HEK293 (cell line): ENCODE measurements around the gene AGAP1.

Experiments used
- CTCF ChIA-PET: fragments of 350-600 bp; formaldehyde crosslinking; extraction: SDS; loops from one replicate; lab custom pipeline; 2021; ENCODE audit warnings: antibody characterized with exemption; lab: Yijun Ruan, JAX
- POLR2A ChIA-PET: fragments of 300-600 bp; formaldehyde crosslinking; extraction: SDS; loops from one replicate; lab custom pipeline; 2020; ENCODE audit warnings: antibody characterized with exemption, inconsistent platforms; lab: Yijun Ruan, JAX
- H3K27ac ChIP-seq: fragments of 200-500 bp; sonication (Bioruptor generic); 2 replicates; pipeline ENCODE4 v1.5.1; 2014; ENCODE audit warnings: low read depth, low read length, control low read depth, inconsistent platforms; ENCODE audit errors: extremely low read depth
- H3K36me3 ChIP-seq, 2 experiments: fragments of 200-500 bp in 1 of 2; sonication (Bioruptor generic) in 1 of 2; 1 replicate in 1 of 2; 2 replicates in 1 of 2; pipeline ENCODE4 v1.5.1; 2014 to 2017; ENCODE audit warnings: inconsistent platforms in 2 of 2, low read length in 2 of 2; ENCODE audit not compliant: control insufficient read depth in 2 of 2, insufficient read depth in 1 of 2
- H3K4me1 ChIP-seq: fragments of 200-500 bp; sonication (Bioruptor generic); 2 replicates; pipeline ENCODE4 v1.5.1; 2014; ENCODE audit warnings: mild to moderate bottlenecking, low read length, inconsistent platforms; ENCODE audit not compliant: control insufficient read depth, insufficient read depth
- H3K4me3 ChIP-seq: 2 replicates; pipeline ENCODE4 v1.5.1; 2011; ENCODE audit warnings: low read depth, mild to moderate bottlenecking, control low read depth, low read length, moderate library complexity
- H3K9me3 ChIP-seq: fragments of 200-500 bp; sonication (Bioruptor generic); 2 replicates; pipeline ENCODE4 v1.5.1; 2014; ENCODE audit warnings: low read depth, low read length, inconsistent platforms; ENCODE audit not compliant: control insufficient read depth, insufficient read depth
- KLF10 ChIP-seq: fragments of 450-650 bp; IDR thresholded peaks from 2 replicates; pipeline ENCODE4 v1.5.1; 2018; ENCODE audit warnings: missing biosample characterization, mild to moderate bottlenecking, missing genetic modification characterization
- MEIS1 ChIP-seq: sonication (generic); formaldehyde crosslinking; IDR thresholded peaks from 2 replicates; pipeline ENCODE4 v1.8.1; 2022; ENCODE audit warnings: missing genetic modification reagents, mild to moderate bottlenecking, borderline replicate concordance
- PRDM1 ChIP-seq: fragments of 450-650 bp; formaldehyde crosslinking; IDR thresholded peaks from 2 replicates; pipeline ENCODE4; 2016; ENCODE audit warnings: missing biosample characterization, missing genetic modification characterization
- SALL2 ChIP-seq: fragments of 450-650 bp; formaldehyde crosslinking; IDR thresholded peaks from 2 replicates; pipeline ENCODE4 v1.5.0; 2017; ENCODE audit warnings: missing biosample characterization, mild to moderate bottlenecking, missing genetic modification characterization, borderline replicate concordance
- SCRT1 ChIP-seq: fragments of 450-650 bp; formaldehyde crosslinking; IDR thresholded peaks from 2 replicates; pipeline ENCODE4 v1.5.1; 2016; ENCODE audit warnings: missing biosample characterization, missing genetic modification characterization, borderline replicate concordance
- SCRT2 ChIP-seq: fragments of 450-650 bp; formaldehyde crosslinking; IDR thresholded peaks from 2 replicates; pipeline ENCODE4 v1.5.1; 2016; ENCODE audit warnings: missing biosample characterization, missing genetic modification characterization
- WT1 ChIP-seq: fragments of 450-650 bp; formaldehyde crosslinking; IDR thresholded peaks from 2 replicates; pipeline ENCODE4 v1.5.1; 2016; ENCODE audit warnings: missing biosample characterization, missing genetic modification characterization
- ZBTB17 ChIP-seq: fragments of 450-650 bp; formaldehyde crosslinking; IDR thresholded peaks from 2 replicates; pipeline ENCODE4 v1.5.1; 2016; ENCODE audit warnings: missing biosample characterization, missing genetic modification characterization
- ZBTB48 ChIP-seq: fragments of 450-650 bp; formaldehyde crosslinking; IDR thresholded peaks from 2 replicates; pipeline ENCODE4 v1.5.1; 2016; ENCODE audit warnings: missing biosample characterization, missing genetic modification characterization
- ZNF114 ChIP-seq: fragments of 450-650 bp; formaldehyde crosslinking; IDR thresholded peaks from 2 replicates; pipeline ENCODE4 v1.5.0; 2017; ENCODE audit warnings: missing biosample characterization, missing genetic modification characterization
- ZNF140 ChIP-seq: fragments of 450-650 bp; formaldehyde crosslinking; IDR thresholded peaks from 2 replicates; pipeline ENCODE4 v1.5.1; 2016; ENCODE audit warnings: missing biosample characterization, missing genetic modification characterization
- ZNF248 ChIP-seq: fragments of 450-650 bp; formaldehyde crosslinking; IDR thresholded peaks from 2 replicates; pipeline ENCODE4 v1.5.1; 2017; ENCODE audit warnings: missing biosample characterization, missing genetic modification characterization
- ZNF510 ChIP-seq: fragments of 450-650 bp; formaldehyde crosslinking; IDR thresholded peaks from 2 replicates; pipeline ENCODE4 v1.5.1; 2018; ENCODE audit warnings: mild to moderate bottlenecking, missing genetic modification characterization, missing biosample characterization; ENCODE audit not compliant: insufficient replicate concordance
- ZNF558 ChIP-seq: fragments of 450-650 bp; formaldehyde crosslinking; IDR thresholded peaks from 2 replicates; pipeline ENCODE4 v1.5.1; 2016; ENCODE audit warnings: missing biosample characterization, missing genetic modification characterization
- ZNF664 ChIP-seq: fragments of 450-650 bp; formaldehyde crosslinking; IDR thresholded peaks from 2 replicates; pipeline ENCODE4 v1.5.1; 2016; ENCODE audit warnings: missing biosample characterization, missing genetic modification characterization
- ZNF791 ChIP-seq: fragments of 450-650 bp; formaldehyde crosslinking; IDR thresholded peaks from 2 replicates; pipeline ENCODE4 v1.5.1; 2016; ENCODE audit warnings: missing biosample characterization, missing genetic modification characterization
- ZNF837 ChIP-seq: fragments of 450-650 bp; formaldehyde crosslinking; IDR thresholded peaks from 2 replicates; pipeline ENCODE4 v1.5.1; 2016; ENCODE audit warnings: missing biosample characterization, missing genetic modification characterization
- ZNF843 ChIP-seq: fragments of 450-650 bp; formaldehyde crosslinking; IDR thresholded peaks from 2 replicates; pipeline ENCODE4 v1.5.1; 2016; ENCODE audit warnings: missing biosample characterization, missing genetic modification characterization
- TF ChIP-seq, protein P1 (sequence below): fragments of 450-650 bp; formaldehyde crosslinking; IDR thresholded peaks from 2 replicates; pipeline ENCODE4 v1.5.1; 2016; ENCODE audit warnings: missing biosample characterization, missing genetic modification characterization
- TF ChIP-seq, protein P2 (sequence below): fragments of 450-650 bp; formaldehyde crosslinking; IDR thresholded peaks from 2 replicates; pipeline ENCODE4 v1.5.1; 2016; ENCODE audit warnings: missing biosample characterization, missing genetic modification characterization, low read depth
- TF ChIP-seq, protein P3 (sequence below): fragments of 450-650 bp; formaldehyde crosslinking; IDR thresholded peaks from 2 replicates; pipeline ENCODE4 v1.5.1; 2016; ENCODE audit warnings: missing biosample characterization, missing genetic modification characterization

The AGAP1 gene

DNA sequence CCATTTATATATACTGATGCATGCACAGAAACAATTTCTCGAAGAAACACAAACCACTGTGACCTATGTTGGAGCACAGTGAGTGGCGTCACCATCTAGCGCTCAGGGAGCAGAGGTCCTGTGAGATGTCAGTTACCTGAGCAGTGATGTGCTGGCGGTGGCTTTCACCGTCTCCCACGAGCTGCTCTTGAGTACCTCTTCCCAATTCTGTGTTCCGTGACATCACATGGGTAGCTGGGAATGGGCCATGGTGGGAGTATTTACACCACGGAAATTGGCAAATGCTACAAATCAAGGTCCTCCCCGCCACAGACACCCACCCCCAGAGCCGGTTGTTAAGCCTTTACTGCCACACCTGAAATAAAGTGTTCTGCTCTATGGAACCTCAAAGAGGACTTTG lies 650.0 kb downstream of the AGAP1 start:
- H3K27ac ChIP-seq, result no peak overlapping the region
- no peak for TF ChIP-seq KLF10
- H3K36me3 ChIP-seq, result no peaks in the 10 kb centered on the region
- CTCF ChIA-PET, result interaction anchor here (0.9 kb wide), 1 partner anchor 464 kb away, joined by 4 read pairs; no protein-coding TSS in a partner anchor
- no peaks in the 10 kb centered on the region for H3K9me3 ChIP-seq
- H3K4me3 ChIP-seq, result no peak overlapping the region
- no peaks in the 10 kb centered on the region for H3K4me1 ChIP-seq
- POLR2A ChIA-PET, result no interaction called here

DNA sequence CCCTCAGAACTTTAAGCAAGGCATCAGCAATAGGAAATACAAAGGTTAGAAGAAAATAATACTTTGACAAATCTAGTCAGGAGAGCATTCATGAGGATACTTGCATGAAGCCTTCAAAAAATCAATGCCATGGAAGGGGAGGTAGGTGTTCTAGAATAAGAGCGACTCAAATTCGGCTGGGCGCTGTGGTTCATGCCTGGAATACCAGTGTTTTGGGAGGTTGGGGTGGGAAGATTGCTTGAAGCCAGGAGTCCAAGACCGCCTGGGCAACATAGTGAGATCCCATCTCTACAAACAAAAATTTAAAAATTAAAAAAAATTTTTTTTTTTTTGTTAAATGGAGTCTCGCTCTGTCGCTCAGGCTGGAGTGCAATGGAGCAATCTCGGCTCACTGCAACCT lies 652.6 kb downstream of the AGAP1 start:
- TF ChIP-seq ZNF791 (no peak), ZNF510 (tag by site-specific recombination) (no peak), SCRT2 (no peak), WT1 (no peak), ZNF664 (no peak), SCRT1 (tag by site-specific recombination) (no peak), ZBTB17 (tag by site-specific recombination) (no peak), ZNF843 (tag by site-specific recombination) (no peak), ZNF837 (tag by site-specific recombination) (no peak), ZNF140 (tag by site-specific recombination) (no peak), MEIS1 (no peak), ZNF248 (tag by site-specific recombination) (no peak), ZNF558 (no peak), SALL2 (tag by site-specific recombination) (no peak), ZBTB48 (tag by site-specific recombination) (no peak), PRDM1 (tag by site-specific recombination) (no peak), ZNF114 (no peak)
- TF ChIP-seq, protein P1, sequence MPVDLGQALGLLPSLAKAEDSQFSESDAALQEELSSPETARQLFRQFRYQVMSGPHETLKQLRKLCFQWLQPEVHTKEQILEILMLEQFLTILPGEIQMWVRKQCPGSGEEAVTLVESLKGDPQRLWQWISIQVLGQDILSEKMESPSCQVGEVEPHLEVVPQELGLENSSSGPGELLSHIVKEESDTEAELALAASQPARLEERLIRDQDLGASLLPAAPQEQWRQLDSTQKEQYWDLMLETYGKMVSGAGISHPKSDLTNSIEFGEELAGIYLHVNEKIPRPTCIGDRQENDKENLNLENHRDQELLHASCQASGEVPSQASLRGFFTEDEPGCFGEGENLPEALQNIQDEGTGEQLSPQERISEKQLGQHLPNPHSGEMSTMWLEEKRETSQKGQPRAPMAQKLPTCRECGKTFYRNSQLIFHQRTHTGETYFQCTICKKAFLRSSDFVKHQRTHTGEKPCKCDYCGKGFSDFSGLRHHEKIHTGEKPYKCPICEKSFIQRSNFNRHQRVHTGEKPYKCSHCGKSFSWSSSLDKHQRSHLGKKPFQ (tag by site-specific recombination), result no peak
- TF ChIP-seq, protein P2, sequence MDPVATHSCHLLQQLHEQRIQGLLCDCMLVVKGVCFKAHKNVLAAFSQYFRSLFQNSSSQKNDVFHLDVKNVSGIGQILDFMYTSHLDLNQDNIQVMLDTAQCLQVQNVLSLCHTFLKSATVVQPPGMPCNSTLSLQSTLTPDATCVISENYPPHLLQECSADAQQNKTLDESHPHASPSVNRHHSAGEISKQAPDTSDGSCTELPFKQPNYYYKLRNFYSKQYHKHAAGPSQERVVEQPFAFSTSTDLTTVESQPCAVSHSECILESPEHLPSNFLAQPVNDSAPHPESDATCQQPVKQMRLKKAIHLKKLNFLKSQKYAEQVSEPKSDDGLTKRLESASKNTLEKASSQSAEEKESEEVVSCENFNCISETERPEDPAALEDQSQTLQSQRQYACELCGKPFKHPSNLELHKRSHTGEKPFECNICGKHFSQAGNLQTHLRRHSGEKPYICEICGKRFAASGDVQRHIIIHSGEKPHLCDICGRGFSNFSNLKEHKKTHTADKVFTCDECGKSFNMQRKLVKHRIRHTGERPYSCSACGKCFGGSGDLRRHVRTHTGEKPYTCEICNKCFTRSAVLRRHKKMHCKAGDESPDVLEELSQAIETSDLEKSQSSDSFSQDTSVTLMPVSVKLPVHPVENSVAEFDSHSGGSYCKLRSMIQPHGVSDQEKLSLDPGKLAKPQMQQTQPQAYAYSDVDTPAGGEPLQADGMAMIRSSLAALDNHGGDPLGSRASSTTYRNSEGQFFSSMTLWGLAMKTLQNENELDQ (tag by site-specific recombination), result no peak
- TF ChIP-seq, protein P3, sequence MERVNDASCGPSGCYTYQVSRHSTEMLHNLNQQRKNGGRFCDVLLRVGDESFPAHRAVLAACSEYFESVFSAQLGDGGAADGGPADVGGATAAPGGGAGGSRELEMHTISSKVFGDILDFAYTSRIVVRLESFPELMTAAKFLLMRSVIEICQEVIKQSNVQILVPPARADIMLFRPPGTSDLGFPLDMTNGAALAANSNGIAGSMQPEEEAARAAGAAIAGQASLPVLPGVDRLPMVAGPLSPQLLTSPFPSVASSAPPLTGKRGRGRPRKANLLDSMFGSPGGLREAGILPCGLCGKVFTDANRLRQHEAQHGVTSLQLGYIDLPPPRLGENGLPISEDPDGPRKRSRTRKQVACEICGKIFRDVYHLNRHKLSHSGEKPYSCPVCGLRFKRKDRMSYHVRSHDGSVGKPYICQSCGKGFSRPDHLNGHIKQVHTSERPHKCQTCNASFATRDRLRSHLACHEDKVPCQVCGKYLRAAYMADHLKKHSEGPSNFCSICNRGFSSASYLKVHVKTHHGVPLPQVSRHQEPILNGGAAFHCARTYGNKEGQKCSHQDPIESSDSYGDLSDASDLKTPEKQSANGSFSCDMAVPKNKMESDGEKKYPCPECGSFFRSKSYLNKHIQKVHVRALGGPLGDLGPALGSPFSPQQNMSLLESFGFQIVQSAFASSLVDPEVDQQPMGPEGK (tag by site-specific recombination), result no peak
- no peak overlapping the region for H3K4me3 ChIP-seq
- no peaks in the 10 kb centered on the region for H3K36me3 ChIP-seq
- ChIA-PET CTCF (interaction anchor here (0.5 to 1.2 kb wide), 2 partner anchors 13 to 20 kb away, joined by 3 read pairs; no protein-coding TSS in a partner anchor), POLR2A (no interaction called here)
- H3K27ac ChIP-seq, result no peak overlapping the region
- no peaks in the 10 kb centered on the region for H3K4me1 ChIP-seq
- H3K9me3 ChIP-seq, result no peaks in the 10 kb centered on the region
